ENCODE data around the gene MACROD2.

The MACROD2 gene

GRCh38 chr20:15863735-15864134 is 1868.4 kb downstream of the MACROD2 start:
- DNase-seq (ENCODE audit: low read depth): no peak

- no peak for DNase-seq (ENCODE audit: low read depth)
Observed at GRCh38 chr20:15865553-15865952, 1870.2 kb downstream of the MACROD2 start.

DNA sequence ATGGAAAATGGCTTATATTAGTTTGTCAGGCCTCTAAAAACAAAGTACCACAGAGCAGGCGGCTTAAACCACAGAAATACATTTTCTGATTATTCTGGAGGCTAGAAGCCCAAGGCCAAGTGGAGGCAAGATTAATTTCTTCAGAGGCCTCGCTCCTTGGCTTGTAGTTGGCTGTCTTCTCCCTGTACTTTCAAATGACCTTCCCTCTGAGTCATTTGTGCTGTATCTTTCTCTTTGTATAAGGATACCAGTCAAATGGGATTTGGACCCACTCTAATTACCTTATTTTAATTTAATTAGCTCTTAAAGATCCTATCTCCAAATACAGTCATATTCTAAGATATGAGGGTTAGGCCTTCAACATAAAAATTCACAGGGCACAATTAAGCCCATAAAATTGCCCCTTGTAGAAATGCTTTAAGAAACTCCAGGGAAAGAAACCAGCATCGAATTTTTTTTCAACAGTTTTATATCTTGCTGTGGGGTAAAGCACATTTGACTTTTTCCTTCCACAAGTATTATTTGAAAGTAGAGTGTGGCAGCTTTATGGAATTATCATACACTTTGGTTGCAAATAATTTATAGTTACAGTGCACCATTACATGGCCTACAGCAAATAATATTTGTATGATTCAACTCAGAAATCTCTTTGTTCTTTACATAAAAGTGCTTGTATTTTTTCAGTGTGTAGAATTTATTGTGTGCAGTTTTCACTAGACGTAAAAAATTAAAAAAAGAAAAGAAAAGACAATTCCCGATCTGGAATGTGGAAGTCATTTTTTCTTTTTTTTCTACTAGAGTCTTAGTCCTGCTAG is 1871.8 kb downstream of the MACROD2 start:
- no peak for DNase-seq (ENCODE audit: low read depth)

DNA sequence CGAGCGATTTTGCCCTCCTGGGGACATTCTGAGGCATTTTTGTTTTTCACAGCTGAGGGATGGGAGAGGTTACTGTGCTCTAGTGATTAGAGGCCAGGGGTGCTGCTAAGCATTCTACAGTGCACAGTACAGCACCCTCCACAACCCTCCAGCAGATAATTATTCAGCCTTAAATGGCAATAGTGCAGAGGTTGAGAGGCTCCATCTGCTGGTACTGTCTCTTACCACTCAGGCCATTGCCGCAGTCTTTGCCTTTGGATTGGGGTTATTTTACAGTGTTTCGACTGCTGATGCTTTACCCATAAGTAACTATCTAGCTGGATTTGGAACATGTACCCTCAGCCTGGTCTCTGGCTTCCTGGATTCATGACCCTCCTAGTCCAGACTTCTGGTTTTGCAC is 1872.6 kb downstream of the MACROD2 start:
- DNase-seq (ENCODE audit: low read depth): no peak

- DNase-seq (ENCODE audit: low read depth): no peak
Observed at GRCh38 chr20:15875446-15875845, 1880.1 kb downstream of the MACROD2 start.

DNA sequence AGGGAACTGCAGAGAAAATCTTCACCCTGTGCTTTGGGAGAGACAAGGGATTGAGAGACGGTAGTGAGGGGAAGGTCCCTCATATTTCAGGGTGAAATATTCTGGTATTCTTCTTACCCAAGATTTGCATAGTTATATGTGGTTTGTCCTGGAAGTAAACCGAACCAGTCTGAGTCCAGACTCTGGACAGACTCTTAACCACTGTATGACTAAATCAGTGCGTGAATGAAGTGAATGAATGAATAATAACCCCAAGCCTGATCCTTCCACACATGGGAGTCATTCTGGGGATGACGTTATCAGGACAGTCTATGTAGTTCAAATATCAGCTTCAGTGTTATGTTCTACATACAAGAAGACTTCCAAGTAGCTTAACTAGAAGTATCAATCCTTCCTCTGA is 1887.2 kb downstream of the MACROD2 start:
- peak; percentile 11 for DNase-seq (ENCODE audit: low read depth)

DNA sequence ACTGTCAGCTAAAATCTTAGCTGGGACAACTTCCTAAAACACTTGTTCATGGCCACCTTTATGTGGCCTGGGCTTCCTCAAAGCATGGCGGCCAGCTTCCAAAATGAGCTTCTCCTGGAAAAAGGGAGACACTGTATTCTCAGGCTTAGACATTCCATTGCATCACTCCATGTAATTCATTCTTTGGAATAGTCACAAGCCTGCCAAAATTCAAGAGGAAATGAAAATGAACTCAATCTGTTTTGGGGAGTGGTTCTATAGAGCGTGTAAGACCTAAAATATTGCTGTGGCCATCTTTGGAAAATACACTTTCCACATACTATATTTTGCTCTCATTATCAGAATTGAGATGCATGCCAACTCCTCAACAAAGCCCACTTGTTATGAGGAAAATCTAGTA is 1890.9 kb downstream of the MACROD2 start:
- no peak for DNase-seq (ENCODE audit: low read depth)

DNA sequence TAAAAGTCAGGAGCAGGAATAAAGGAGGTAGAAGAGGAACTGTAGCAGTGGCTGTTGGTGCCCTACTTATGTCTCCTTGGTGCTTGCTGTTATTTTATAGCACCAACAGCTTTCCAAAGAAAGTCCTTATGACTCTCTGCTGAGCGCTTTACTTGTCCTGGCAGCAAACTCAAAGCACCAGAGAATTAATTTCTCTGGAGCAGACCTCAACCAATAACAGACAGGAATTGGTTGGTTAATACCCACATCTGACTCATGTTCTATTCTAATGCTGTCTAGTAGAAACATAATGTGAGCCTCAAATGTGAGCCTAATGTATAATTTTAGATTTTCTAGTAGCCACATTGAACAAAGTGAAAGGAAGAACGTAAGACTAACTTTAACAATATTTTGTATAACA is 1892.1 kb downstream of the MACROD2 start:
- no peak for DNase-seq (ENCODE audit: low read depth)

DNA sequence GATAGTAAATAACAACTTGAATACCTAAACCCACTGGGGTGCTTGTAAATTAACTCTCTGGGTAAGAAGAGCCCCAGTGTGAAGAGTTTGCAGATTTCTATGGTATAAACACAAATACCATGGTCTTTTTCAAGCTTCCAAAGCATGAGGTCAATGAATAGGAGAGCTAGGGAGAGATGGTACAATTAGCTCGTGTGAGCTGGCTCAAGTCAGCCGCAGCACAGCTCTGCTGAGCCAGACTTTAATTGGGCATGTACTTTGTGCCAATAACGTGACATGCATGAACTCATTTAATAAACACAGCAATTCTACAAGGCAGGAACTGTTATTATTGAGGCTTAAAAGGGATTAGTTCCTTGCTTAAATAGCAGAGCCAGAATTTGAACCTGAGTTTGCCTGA is 1893.7 kb downstream of the MACROD2 start:
- DNase-seq (ENCODE audit: low read depth): no peak

GRCh38 chr20:15889514-15890256 is 1894.4 kb downstream of the MACROD2 start:
- no peak for DNase-seq (ENCODE audit: low read depth)

DNA sequence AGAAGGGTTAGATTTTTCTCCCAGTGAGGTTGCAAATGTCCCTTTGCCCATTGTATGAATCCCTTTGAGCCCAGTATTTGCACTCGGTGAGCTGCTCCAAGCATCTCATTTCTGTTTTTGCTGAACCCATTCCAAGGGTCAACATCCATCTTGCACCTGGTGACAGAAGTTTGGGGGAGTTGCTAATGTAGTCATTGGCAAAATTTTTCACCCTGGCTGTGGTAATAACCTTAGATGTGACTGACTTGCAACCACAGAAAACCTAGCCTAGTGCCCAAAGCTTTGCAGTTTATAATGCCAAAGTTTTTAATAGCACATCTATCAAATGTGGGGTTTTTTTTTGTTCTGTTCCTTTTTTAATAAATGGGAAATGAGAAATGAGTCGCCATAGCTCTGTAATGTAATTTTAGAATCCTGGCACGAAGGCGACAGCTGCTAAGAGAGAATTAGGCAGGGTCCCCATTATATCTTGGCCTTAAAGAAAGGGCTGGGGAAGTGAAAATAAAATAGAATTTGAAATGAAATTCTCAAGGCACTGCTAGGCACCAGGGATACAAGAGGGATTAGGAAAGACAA is 1895.2 kb downstream of the MACROD2 start:
- no peak for DNase-seq (ENCODE audit: low read depth)

DNA sequence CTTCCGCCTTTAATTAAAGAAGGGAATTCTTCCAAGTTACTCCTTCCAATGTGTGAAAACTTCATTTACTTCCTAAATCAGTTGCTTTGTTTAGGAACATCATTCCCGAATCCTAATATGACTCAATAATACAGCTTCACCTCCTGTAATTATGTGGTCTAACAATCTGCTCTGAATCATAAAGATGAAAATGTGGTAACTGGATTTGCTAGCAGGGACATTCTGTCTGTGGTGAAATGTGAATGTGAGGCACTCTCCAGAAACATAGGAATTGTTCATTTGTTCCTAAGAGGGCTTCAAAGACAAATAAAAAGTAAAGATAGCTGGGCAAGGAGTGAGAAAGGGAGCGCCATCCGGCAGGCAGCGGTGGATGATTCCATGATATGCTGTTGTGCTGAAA is 1899.8 kb downstream of the MACROD2 start:
- DNase-seq (ENCODE audit: low read depth): peak; percentile 16

GRCh38 chr20:15895560-15896084 is 1900.3 kb downstream of the MACROD2 start:
- DNase-seq (ENCODE audit: low read depth): no peak

GRCh38 chr20:15899967-15900366 is 1904.7 kb downstream of the MACROD2 start:
- DNase-seq (ENCODE audit: low read depth): no peak

- no peak for DNase-seq (ENCODE audit: low read depth)
Observed at GRCh38 chr20:15900443-15900842, 1905.1 kb downstream of the MACROD2 start.

DNA sequence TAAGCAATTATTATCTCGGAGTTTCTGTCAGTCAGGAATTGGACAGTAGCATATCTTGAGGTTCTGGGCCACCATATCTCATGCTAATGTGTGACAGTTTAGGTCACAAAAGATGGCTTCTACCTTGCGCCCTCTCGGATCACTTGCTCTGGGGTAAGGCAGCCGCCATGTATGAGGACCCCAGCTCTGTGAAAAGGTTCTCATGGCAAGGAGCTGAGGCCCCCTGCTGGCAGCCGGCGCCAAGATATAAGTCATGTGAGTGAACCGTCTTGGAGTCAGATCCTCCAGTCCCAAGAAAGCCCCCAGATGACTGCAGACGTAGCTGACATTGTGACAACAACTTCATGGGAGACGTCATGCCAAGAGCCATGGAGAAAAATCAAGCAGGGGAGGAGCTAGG is 1907.2 kb downstream of the MACROD2 start:
- no peak for DNase-seq (ENCODE audit: low read depth)

DNA sequence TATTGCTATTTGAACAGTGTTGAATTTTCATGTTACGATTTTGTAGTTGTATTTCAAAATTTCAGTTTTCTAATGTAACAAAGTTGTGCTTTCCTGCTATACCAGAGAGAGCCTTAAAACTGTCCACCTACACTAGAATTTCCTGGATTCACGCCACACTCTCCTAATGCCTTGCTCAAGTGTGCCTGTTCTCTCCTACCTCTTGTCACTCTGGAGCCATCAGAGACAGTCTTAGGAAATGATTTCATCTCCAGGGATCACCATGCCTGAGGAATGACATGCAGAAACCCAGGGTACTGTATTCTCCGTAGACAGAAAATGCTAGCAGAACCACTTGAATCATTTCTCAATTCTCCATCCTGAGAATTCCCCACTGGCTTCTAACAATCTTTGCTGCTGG is 1910.3 kb downstream of the MACROD2 start:
- DNase-seq (ENCODE audit: low read depth): no peak

- no peak for DNase-seq (ENCODE audit: low read depth)
Observed at GRCh38 chr20:15909995-15910394, 1914.7 kb downstream of the MACROD2 start.

DNA sequence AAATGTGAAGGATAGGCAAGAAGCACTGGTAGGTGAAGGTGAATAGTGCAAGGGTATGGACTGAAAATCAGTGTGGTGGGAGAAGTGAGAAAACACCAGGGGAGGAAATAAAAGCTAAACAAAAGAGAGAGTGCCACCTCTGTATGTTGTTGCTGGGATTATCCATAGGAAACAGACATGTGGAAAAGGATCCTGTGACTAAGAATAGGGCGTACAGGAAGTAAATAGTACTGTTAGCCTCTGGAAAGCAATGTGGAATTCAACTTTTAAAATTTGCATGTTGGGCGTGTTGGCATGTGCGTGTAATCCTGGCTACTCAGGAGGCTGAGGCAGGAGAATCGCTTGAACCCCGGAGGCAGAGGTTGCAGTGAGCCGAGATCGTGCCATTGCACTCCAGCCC is 1916.3 kb downstream of the MACROD2 start:
- DNase-seq (ENCODE audit: low read depth): no peak

DNA sequence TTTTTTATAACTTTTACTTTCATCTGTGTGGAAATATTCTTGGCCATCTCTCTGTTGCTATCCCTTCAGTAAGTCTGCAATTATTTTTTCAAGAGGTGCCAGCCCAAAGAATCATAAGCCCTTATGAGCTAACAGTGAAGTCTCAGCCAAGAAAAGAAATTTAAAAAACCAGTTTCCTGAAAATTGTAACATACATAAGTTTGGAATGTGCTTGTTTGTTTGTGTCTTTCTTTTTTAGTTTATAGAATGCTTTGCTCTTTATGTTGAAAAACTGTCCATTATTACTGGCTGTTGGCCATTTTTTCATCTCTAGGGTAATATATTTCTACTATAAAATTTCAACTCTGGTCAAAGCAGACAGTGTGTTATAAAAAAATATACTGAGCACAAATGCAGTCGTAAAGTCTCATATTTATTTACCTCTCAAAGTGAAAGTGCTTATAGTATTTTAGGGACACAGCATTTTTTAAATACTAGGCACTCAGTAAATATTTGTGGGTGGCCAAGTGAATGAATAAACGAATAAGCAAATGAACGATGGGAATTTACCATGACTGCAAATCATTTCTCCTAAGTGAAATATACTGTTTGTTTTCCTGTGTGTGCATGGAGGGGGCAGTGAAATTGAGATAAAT is 1918.2 kb downstream of the MACROD2 start:
- DNase-seq (ENCODE audit: low read depth): no peak

- no peak for DNase-seq (ENCODE audit: low read depth)
Observed at GRCh38 chr20:15916623-15917022, 1921.3 kb downstream of the MACROD2 start.

DNA sequence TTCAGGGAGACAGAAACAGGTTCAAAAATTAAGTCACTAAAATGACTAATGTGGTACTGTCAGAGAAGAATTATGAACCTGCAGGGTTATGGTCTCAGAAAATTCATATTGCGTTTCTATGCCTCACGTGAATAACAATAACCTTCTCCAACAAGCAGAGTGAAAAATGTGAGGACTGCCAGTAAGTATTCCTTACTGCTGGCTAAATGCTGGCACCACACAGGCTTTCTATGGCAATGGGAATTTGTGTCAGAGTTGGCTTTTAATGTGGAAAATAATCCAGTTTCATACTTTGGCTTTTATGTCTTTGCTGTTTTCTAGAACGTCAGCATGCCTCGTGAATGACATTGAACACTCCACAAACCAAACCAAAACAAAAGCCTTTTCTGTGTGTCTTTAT is 1922.0 kb downstream of the MACROD2 start:
- DNase-seq (ENCODE audit: low read depth): no peak
